GM23248 (cell line): Measurements from ENCODE around the gene PWP2. TPM values are rescaled to one million over a fixed set of nuclear protein-coding genes. Genes with fewer than 3 reads are reported as not detected.
"Not testable (repeated sequence)": the region's sequence is repeated elsewhere in the genome, so short reads cannot be mapped to it uniquely, and the experiment has no call there.

Source experiments
- DNase-seq: peaks from one replicate; pipeline ENCODE4 v3.0.0-alpha.2; 2015
- H2AFZ ChIP-seq: fragments of 200-600 bp; sonication (generic); 2 replicates; pipeline ENCODE4 v1.6.1; 2016; ENCODE audit warnings: antibody characterized with exemption
- H3F3A ChIP-seq: fragments of 200-600 bp; sonication (generic); 2 replicates; pipeline ENCODE4 v1.6.1; 2016; ENCODE audit warnings: mild to moderate bottlenecking, antibody characterized with exemption, mixed run types; ENCODE audit not compliant: insufficient read depth
- H3K27ac ChIP-seq: fragments of 200-600 bp; sonication (generic); 2 replicates; pipeline ENCODE4 v1.5.1; 2016; ENCODE audit warnings: mild to moderate bottlenecking
- H3K27me3 ChIP-seq: fragments of 200-600 bp; sonication (generic); replicated peaks from 2 replicates; pipeline ENCODE4 v1.6.1; 2016; ENCODE audit warnings: mild to moderate bottlenecking; ENCODE audit not compliant: insufficient read depth
- H3K36me3 ChIP-seq: fragments of 200-600 bp; sonication (generic); 2 replicates; pipeline ENCODE4 v1.6.1; 2016; ENCODE audit warnings: low read depth, mild to moderate bottlenecking
- H3K4me1 ChIP-seq: fragments of 200-600 bp; sonication (generic); 2 replicates; pipeline ENCODE4 v1.6.1; 2016; ENCODE audit warnings: mild to moderate bottlenecking; ENCODE audit not compliant: insufficient read depth
- H3K4me2 ChIP-seq: fragments of 200-600 bp; sonication (generic); one replicate; pipeline ENCODE4 v1.6.1; 2016; ENCODE audit warnings: mild to moderate bottlenecking; ENCODE audit not compliant: unreplicated experiment
- H3K4me3 ChIP-seq: fragments of 200-600 bp; sonication (generic); 2 replicates; pipeline ENCODE4 v1.5.1; 2016; ENCODE audit warnings: mild to moderate bottlenecking
- H3K79me2 ChIP-seq: fragments of 200-600 bp; sonication (generic); 2 replicates; pipeline ENCODE4 v1.6.1; 2016; ENCODE audit warnings: mild to moderate bottlenecking; ENCODE audit not compliant: insufficient read depth
- H3K9ac ChIP-seq: fragments of 200-600 bp; sonication (generic); 2 replicates; pipeline ENCODE4 v1.6.1; 2016; ENCODE audit warnings: mild to moderate bottlenecking
- H3K9me2 ChIP-seq: fragments of 200-600 bp; sonication (generic); 2 replicates; pipeline ENCODE4 v1.6.1; 2016; ENCODE audit warnings: mixed run types, mild to moderate bottlenecking, moderate library complexity; ENCODE audit not compliant: insufficient read depth
- H3K9me3 ChIP-seq: fragments of 200-600 bp; sonication (generic); one replicate; pipeline ENCODE4 v1.6.1; 2017; ENCODE audit warnings: low read depth
- H4K20me1 ChIP-seq: fragments of 200-600 bp; sonication (generic); 2 replicates; pipeline ENCODE4 v1.6.0; 2016; ENCODE audit not compliant: insufficient read depth
- whole genome bisulfite sequencing, 2 experiments: methylation state at CpG; one replicate each; pipeline ENCODE4 v1.1.6; 2015 to 2017; ENCODE audit warnings: low lambda C conversion rate in 2 of 2, low coverage in 1 of 2; ENCODE audit errors: missing lambda C conversion rate in 2 of 2; 5-methylcytosine and 5-hydroxymethylcytosine counted together
- in situ Hi-C: fragments of 300-500 bp; cut with MboI; formaldehyde crosslinking; loops from 2 replicates; pipeline ENCODE4 v1.15.0; 2020
- polyA plus RNA-seq: library from polyadenylated mRNA; unstranded; fragments of >200 nt; fragmentation: Nextera tagmentation; extraction: Ambion mirVana; gene quantifications from 2 replicates; pipeline ENCODE4 v1.2.1, GENCODE V29; 2016
- total RNA-seq: library from RNA; depleted of rRNA; stranded (reverse); fragments of >200 nt; shearing (Covaris generic); gene quantifications from 2 replicates; pipeline ENCODE4 v1.2.3, GENCODE V29; 2014

The PWP2 gene
- total and polyA plus RNA-seq, 2 experiments from 2014 or later = 11.2 to 16.1 TPM

GRCh38 chr21:44163167-44163653 is 56.0 kb downstream of the PWP2 start:
- H4K20me1 ChIP-seq, DNase-seq, H3K9me2 ChIP-seq, H3K9ac ChIP-seq, H2AFZ ChIP-seq, H3K9me3 ChIP-seq, H3K79me2 ChIP-seq, H3K36me3 ChIP-seq, in situ Hi-C loops, H3F3A ChIP-seq, H3K4me3 ChIP-seq, H3K4me1 ChIP-seq, H3K4me2 ChIP-seq, H3K27ac ChIP-seq, H3K27me3 ChIP-seq: not testable (repeated sequence)
- 30% methylated on average over 4 of the region's 13 CpGs; no CpG with 5 or more reads in 1 of the 2 experiments for WGBS, 2 experiments

GRCh38 chr21:44165933-44166332 is 58.7 kb downstream of the PWP2 start:
- H3K4me3 ChIP-seq, H3K9ac ChIP-seq, H3K79me2 ChIP-seq, in situ Hi-C loops, H3K9me2 ChIP-seq, H3K9me3 ChIP-seq, DNase-seq, H3K27ac ChIP-seq, H3K4me1 ChIP-seq, H4K20me1 ChIP-seq, H3F3A ChIP-seq, H3K4me2 ChIP-seq, H2AFZ ChIP-seq, H3K36me3 ChIP-seq, H3K27me3 ChIP-seq: not testable (repeated sequence)
- 93% methylated on average over 5 of the region's 15 CpGs; no CpG with 5 or more reads in 1 of the 2 experiments for WGBS, 2 experiments

- H3K4me2 ChIP-seq, H3K4me3 ChIP-seq, in situ Hi-C loops, H4K20me1 ChIP-seq, H2AFZ ChIP-seq, H3F3A ChIP-seq, DNase-seq, H3K79me2 ChIP-seq, H3K9ac ChIP-seq, H3K27me3 ChIP-seq, H3K4me1 ChIP-seq, H3K27ac ChIP-seq, H3K9me3 ChIP-seq, H3K9me2 ChIP-seq, H3K36me3 ChIP-seq: not testable (repeated sequence)
- 89% methylated on average over 2 of the region's 11 CpGs; no CpG with 5 or more reads in 1 of the 2 experiments for WGBS, 2 experiments
These were observed 60.3 kb downstream of the PWP2 start for GRCh38 chr21:44167527-44167926.

GRCh38 chr21:44170326-44170725 is 63.1 kb downstream of the PWP2 start:
- DNase-seq, H3K79me2 ChIP-seq, H2AFZ ChIP-seq, H3K9ac ChIP-seq, H3K9me3 ChIP-seq, H3K27me3 ChIP-seq, H3K27ac ChIP-seq, in situ Hi-C loops, H3K4me3 ChIP-seq, H3K4me1 ChIP-seq, H3K9me2 ChIP-seq, H3K36me3 ChIP-seq, H4K20me1 ChIP-seq, H3K4me2 ChIP-seq, H3F3A ChIP-seq: not testable (repeated sequence)
- no CpG with 5 or more reads among the region's 10 CpGs for WGBS, 2 experiments

- H3K27me3 ChIP-seq, H4K20me1 ChIP-seq, H2AFZ ChIP-seq, H3K9me3 ChIP-seq, H3F3A ChIP-seq, H3K27ac ChIP-seq, H3K4me3 ChIP-seq, H3K9me2 ChIP-seq, in situ Hi-C loops, H3K4me1 ChIP-seq, DNase-seq, H3K36me3 ChIP-seq, H3K79me2 ChIP-seq, H3K4me2 ChIP-seq, H3K9ac ChIP-seq: not testable (repeated sequence)
- WGBS, 2 experiments = no CpG with 5 or more reads among the region's 10 CpGs
These were observed 63.7 kb downstream of the PWP2 start for GRCh38 chr21:44170863-44171262.

GRCh38 chr21:44171962-44172572 is 64.9 kb downstream of the PWP2 start:
- H3K79me2 ChIP-seq, H3K27me3 ChIP-seq, H3F3A ChIP-seq, H2AFZ ChIP-seq, H3K4me2 ChIP-seq, H3K9me2 ChIP-seq, H3K4me1 ChIP-seq, DNase-seq, H3K36me3 ChIP-seq, H3K9ac ChIP-seq, H4K20me1 ChIP-seq, H3K27ac ChIP-seq, in situ Hi-C loops, H3K4me3 ChIP-seq, H3K9me3 ChIP-seq: not testable (repeated sequence)
- no CpG with 5 or more reads among the region's 13 CpGs for WGBS, 2 experiments

GRCh38 chr21:44172741-44173140 is 65.5 kb downstream of the PWP2 start:
- H3K36me3 ChIP-seq, H3K27me3 ChIP-seq, H3K9ac ChIP-seq, H3K27ac ChIP-seq, H3K4me2 ChIP-seq, DNase-seq, H3K9me3 ChIP-seq, H2AFZ ChIP-seq, H3F3A ChIP-seq, H3K4me3 ChIP-seq, H3K79me2 ChIP-seq, in situ Hi-C loops, H3K9me2 ChIP-seq, H3K4me1 ChIP-seq, H4K20me1 ChIP-seq: not testable (repeated sequence)
- WGBS, 2 experiments = no CpG with 5 or more reads among the region's 19 CpGs

- in situ Hi-C loops = not testable (repeated sequence)
These were observed 68.0 kb downstream of the PWP2 start for GRCh38 chr21:44175189-44175588.

More at GRCh38 chr21:44175189-44175588, 68.0 kb downstream of the PWP2 start:
- H3K9ac ChIP-seq, H3K9me3 ChIP-seq, H3K27ac ChIP-seq, H3K4me2 ChIP-seq, H2AFZ ChIP-seq, H3K27me3 ChIP-seq, H3K9me2 ChIP-seq, H3K79me2 ChIP-seq, DNase-seq, H3K4me3 ChIP-seq, H3K4me1 ChIP-seq, H3F3A ChIP-seq, H3K36me3 ChIP-seq, H4K20me1 ChIP-seq: not testable (repeated sequence)
- no CpG with 5 or more reads among the region's 17 CpGs for WGBS, 2 experiments
